ENCODE measurements around the gene CUL2. TPM values are rescaled to one million over a fixed set of nuclear protein-coding genes. Genes with fewer than 3 reads are reported as not detected.

The CUL2 gene
- total RNA-seq, 2 experiments from 2014 or later = 35.3 to 36.9 TPM

DNA sequence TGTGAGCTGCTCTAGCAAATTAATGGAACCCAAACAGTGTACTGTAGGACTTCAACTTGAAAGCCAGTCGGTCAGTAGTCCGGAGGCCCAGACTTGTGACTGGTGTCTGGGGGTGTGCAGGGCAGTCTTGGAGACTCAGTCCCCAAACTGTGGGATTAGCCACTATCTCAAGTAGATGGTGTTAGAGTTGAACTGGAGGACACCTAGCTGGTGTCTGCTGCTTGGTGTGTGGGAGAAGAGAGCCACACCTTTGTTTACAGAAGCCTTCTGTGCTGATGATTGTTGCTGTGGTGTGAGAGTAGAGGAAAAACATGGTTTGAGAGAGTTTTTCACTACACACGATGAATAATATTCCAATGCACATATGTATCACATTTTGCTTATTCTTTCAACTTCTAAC lies 47.4 kb downstream of the CUL2 start:
- Mint-ChIP-seq H3K4me1 (ENCODE audit: low read depth) (no peaks in the 10 kb centered on the region), H3K36me3 (ENCODE audit: low read depth) (peaks cover 20% of the 10 kb centered on the region), H3K27me3 (ENCODE audit: low read depth) (no peaks in the 10 kb centered on the region), H3K27ac (no peak overlapping the region), H3K9me3 (no peaks in the 10 kb centered on the region), H3K4me3 (no peak overlapping the region)
- intact Hi-C loops (cut with micrococcal nuclease) = no loop called here
- DNase-seq = no peak
- CTCF ChIA-PET = no interaction called here

DNA sequence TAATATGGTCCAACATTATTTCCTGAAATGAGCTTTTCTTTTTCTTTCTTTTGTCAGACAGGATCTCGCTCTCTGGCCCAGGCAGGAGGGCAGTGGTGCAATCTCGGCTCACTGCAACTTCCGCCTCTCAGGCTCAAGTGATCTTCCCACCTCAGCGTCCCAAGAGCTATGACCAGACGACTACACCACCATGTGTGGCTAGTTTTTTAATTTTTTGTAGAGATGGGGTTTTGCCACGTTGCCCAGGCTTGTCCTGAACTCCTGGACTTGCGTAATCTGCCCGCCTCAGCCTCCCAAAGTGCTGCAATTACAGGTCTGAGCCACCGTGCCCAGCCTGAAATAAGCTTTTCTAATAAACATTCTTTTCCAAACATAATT lies 48.6 kb downstream of the CUL2 start:
- no peak overlapping the region for H3K27ac Mint-ChIP-seq
- peaks cover 23% of the 10 kb centered on the region for H3K36me3 Mint-ChIP-seq (ENCODE audit: low read depth)
- H3K4me3 Mint-ChIP-seq = no peak overlapping the region
- H3K9me3 Mint-ChIP-seq = no peaks in the 10 kb centered on the region
- H3K4me1 Mint-ChIP-seq (ENCODE audit: low read depth) = no peaks in the 10 kb centered on the region
- no peak for DNase-seq
- H3K27me3 Mint-ChIP-seq (ENCODE audit: low read depth) = no peaks in the 10 kb centered on the region
- CTCF ChIA-PET = interaction anchor here (1.0 to 1.2 kb wide), 2 partner anchors 16 to 47 kb away, joined by 4 to 5 read pairs; no protein-coding TSS in a partner anchor
- intact Hi-C loops (cut with micrococcal nuclease) = no loop called here

DNA sequence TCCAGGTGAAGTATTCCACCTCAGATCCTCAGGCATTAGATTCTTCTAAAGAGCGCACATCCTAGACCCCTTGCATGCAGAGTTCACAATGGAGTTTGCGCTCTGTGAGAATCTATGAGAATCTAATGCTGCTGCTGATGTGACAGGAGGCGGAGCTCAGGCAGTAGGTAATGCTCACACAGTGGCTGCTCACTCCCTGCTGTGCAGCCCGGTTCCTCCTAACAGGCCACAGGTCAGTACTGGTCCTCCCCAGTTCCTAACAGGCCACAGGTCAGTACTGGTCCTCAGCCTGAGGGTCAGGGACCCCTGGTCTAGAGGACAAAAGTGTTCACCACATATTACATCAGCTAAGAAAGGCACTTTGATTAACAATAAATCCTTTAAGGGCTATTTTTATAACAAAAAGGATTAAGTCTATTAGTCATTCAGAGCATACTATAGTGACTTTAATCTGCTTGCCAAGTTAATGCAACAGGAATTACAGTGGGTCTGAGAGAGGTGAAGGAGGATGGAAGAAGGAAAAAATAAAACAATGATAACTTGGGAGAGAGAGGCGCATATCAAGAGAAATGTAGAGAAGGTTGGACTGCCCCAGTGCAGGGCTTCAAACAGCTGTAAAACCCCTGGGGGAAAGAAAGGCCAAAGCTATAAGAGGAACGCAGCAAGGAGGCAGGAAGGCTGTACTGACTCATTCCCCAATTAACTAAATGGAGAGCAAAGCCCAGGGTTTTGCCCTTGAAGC lies 49.2 kb downstream of the CUL2 start:
- Mint-ChIP-seq H3K4me1 (ENCODE audit: low read depth) (no peaks in the 10 kb centered on the region), H3K36me3 (ENCODE audit: low read depth) (peaks cover 19% of the 10 kb centered on the region), H3K4me3 (no peak overlapping the region), H3K27me3 (ENCODE audit: low read depth) (no peaks in the 10 kb centered on the region), H3K9me3 (no peaks in the 10 kb centered on the region), H3K27ac (peak overlapping the region; percentile 2)
- CTCF ChIA-PET = interaction anchor here (1.0 to 1.2 kb wide), 2 partner anchors 16 to 46 kb away, joined by 4 to 5 read pairs; no protein-coding TSS in a partner anchor
- intact Hi-C loops (cut with micrococcal nuclease) = no loop called here
- no peak for DNase-seq

DNA sequence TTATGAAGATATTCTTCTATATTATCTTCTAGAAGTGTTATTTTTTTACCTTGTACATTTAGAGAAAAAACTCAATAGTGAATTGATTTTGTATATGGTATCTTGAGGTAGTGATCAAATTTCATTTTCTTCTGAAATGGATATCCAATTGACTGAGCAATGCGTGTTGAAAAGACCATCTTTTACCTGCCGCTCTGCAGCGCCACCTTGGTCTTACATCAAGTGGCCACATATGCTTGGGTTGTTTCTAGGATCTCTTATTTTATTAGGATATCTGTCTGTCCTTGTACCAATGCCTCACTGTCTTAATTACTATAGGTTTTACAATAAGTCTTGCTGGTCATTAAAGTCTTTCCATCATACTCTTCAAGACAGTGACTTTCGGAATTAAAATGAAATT lies 53.0 kb downstream of the CUL2 start:
- Mint-ChIP-seq H3K27ac (no peak overlapping the region), H3K9me3 (no peaks in the 10 kb centered on the region), H3K36me3 (ENCODE audit: low read depth) (peaks cover 18% of the 10 kb centered on the region), H3K27me3 (ENCODE audit: low read depth) (no peaks in the 10 kb centered on the region), H3K4me3 (no peak overlapping the region), H3K4me1 (ENCODE audit: low read depth) (no peaks in the 10 kb centered on the region)
- intact Hi-C loops (cut with micrococcal nuclease) = no loop called here
- DNase-seq = no peak
- CTCF ChIA-PET = interaction anchor here (1.2 to 1.3 kb wide), 2 partner anchors 11 to 42 kb away, joined by 3 to 4 read pairs; no protein-coding TSS in a partner anchor

DNA sequence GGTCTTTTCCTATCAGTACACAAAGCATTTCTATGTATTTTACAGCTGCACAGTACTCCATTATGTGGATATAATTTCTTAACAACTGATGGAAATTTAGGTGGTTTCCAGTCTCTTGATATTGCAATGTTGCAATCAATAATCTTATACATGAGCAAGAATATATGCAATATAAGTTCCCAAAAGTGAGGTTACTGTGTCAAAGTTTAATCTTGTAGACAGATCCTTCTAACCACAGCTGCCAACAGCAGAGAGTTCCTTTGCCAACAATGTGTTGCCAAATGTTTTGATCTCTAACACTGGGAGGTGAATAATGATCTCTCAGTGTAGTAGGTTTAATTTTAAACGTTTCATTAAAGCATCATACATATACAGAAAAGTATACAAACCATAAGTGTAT lies 54.5 kb downstream of the CUL2 start:
- H3K9me3 Mint-ChIP-seq = no peaks in the 10 kb centered on the region
- peaks cover 13% of the 10 kb centered on the region for H3K36me3 Mint-ChIP-seq (ENCODE audit: low read depth)
- no peak overlapping the region for H3K27ac Mint-ChIP-seq
- H3K4me1 Mint-ChIP-seq (ENCODE audit: low read depth) = no peaks in the 10 kb centered on the region
- no peak for DNase-seq
- CTCF ChIA-PET = no interaction called here
- H3K27me3 Mint-ChIP-seq (ENCODE audit: low read depth) = no peaks in the 10 kb centered on the region
- intact Hi-C loops (cut with micrococcal nuclease) = no loop called here
- H3K4me3 Mint-ChIP-seq = no peak overlapping the region

DNA sequence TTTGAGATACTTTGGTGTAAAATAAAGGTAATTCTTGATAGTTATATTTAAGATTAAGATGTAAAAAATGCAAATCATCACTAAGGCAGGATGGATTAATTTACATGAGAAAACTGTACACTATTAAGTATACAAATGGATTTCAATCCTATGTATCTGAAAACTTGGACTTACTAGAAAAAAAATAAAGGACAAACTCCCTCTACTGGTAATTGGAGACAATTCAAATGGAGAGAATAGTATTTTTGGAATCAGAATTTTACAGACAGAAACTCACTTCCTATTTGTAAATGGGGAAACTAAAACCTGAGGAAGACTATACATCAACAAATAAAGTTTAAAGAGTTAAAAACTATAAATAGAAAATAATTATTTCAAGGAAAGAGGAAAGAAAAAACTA lies 62.6 kb downstream of the CUL2 start:
- intact Hi-C loops (cut with micrococcal nuclease) = loop anchor here (1.0 kb wide), 1 partner anchor 361 kb away; no protein-coding TSS in a partner anchor
- no peaks in the 10 kb centered on the region for H3K9me3 Mint-ChIP-seq
- no peaks in the 10 kb centered on the region for H3K27me3 Mint-ChIP-seq (ENCODE audit: low read depth)
- no peak for DNase-seq
- H3K4me3 Mint-ChIP-seq = no peak overlapping the region
- H3K4me1 Mint-ChIP-seq (ENCODE audit: low read depth) = no peaks in the 10 kb centered on the region
- H3K27ac Mint-ChIP-seq = no peak overlapping the region
- CTCF ChIA-PET = interaction anchor here (0.7 to 6.0 kb wide), 6 partner anchors 10 to 372 kb away, joined by 3 to 41 read pairs (median 6); no protein-coding TSS in a partner anchor
- peaks cover 12% of the 10 kb centered on the region for H3K36me3 Mint-ChIP-seq (ENCODE audit: low read depth)

- no peak overlapping the region for H3K27ac Mint-ChIP-seq
- CTCF ChIA-PET = interaction anchor here (0.7 to 6.0 kb wide), 9 partner anchors 8 to 194 kb away, joined by 3 to 41 read pairs (median 4); no protein-coding TSS in a partner anchor
- H3K4me3 Mint-ChIP-seq = no peak overlapping the region
- H3K27me3 Mint-ChIP-seq (ENCODE audit: low read depth) = no peaks in the 10 kb centered on the region
- H3K4me1 Mint-ChIP-seq (ENCODE audit: low read depth) = no peaks in the 10 kb centered on the region
- DNase-seq = no peak
- H3K9me3 Mint-ChIP-seq = no peaks in the 10 kb centered on the region
- H3K36me3 Mint-ChIP-seq (ENCODE audit: low read depth) = peaks cover 13% of the 10 kb centered on the region
- intact Hi-C loops (cut with micrococcal nuclease) = no loop called here
These were observed 64.2 kb downstream of the CUL2 start for GRCh38 chr10:35025916-35026315.

DNA sequence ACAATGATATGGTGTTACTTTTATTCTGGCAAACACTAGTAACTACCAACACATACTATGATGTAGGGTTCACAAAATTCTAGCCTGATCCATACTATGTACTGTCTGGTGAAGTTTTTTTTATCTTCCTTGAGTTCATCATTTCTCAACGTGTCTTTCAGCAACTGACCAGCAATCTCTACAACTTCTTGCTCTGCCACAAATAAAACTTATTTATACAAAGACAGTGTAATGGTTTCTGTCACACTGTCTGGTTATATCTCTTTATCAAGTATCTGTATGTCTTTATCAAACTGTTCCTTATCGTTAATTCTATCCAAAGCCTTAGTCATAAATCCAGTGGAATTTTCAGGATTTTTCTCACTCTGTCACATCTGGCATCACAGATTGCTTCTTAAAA lies 69.7 kb downstream of the CUL2 start:
- no peak for DNase-seq
- Mint-ChIP-seq H3K27me3 (ENCODE audit: low read depth) (no peaks in the 10 kb centered on the region), H3K36me3 (ENCODE audit: low read depth) (peaks cover 11% of the 10 kb centered on the region), H3K4me1 (ENCODE audit: low read depth) (peaks cover 13% of the 10 kb centered on the region), H3K4me3 (no peak overlapping the region), H3K27ac (no peak overlapping the region), H3K9me3 (no peaks in the 10 kb centered on the region)
- CTCF ChIA-PET = interaction anchor here (1.1 kb wide), 1 partner anchor 26 kb away, joined by 4 read pairs; no protein-coding TSS in a partner anchor
- intact Hi-C loops (cut with micrococcal nuclease) = no loop called here

DNA sequence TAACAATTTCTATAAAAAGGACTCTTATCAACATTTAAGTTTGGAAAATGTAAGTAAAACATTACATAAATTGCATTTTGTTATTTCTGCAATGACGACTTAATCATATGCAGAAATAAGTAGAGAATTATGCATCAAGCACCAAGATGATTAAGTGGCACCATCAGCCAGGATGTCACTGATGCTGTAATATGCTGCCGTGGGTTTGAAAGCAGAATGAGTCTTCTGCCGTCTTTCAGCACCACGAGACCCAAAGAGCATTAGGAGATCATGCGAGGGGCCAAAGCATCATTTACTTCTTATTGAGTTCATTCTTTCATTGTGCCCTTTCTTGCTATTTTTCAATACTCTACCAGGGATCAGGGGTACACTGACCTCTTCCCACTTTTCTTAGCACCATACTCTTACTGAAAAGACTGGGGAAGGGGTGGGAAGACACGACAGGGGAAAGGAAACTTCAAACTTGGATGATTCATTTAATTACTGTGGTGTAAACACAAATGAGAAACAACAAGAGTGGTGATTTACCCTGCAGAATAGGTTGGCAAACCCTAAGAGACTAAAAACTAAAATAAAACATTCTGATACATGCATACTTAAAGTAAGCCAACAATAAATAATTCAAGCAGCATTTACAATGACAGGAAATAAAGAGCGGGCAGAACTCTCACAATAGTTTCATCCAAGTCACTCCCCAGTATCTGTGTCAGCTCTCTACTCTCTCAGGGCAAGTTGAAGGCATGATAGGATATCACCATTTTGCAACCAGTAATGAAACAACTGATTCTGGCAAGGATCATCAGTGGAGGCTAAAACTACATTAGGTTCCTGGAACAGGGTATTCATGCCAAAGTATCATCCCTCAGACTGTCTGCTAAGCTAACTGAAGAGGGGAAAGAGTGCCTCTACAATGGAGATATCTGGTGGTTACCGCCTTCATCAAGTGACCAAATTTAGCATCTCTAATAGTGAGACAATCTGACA lies 70.8 kb downstream of the CUL2 start:
- Mint-ChIP-seq H3K4me1 (ENCODE audit: low read depth) (peaks cover 13% of the 10 kb centered on the region), H3K4me3 (no peak overlapping the region), H3K36me3 (ENCODE audit: low read depth) (peaks cover 11% of the 10 kb centered on the region), H3K27me3 (ENCODE audit: low read depth) (no peaks in the 10 kb centered on the region), H3K9me3 (no peaks in the 10 kb centered on the region), H3K27ac (no peak overlapping the region)
- CTCF ChIA-PET = no interaction called here
- DNase-seq = no peak
- intact Hi-C loops (cut with micrococcal nuclease) = loop anchor here (5.0 kb wide), 2 partner anchors 178 to 323 kb away; no protein-coding TSS in a partner anchor

DNA sequence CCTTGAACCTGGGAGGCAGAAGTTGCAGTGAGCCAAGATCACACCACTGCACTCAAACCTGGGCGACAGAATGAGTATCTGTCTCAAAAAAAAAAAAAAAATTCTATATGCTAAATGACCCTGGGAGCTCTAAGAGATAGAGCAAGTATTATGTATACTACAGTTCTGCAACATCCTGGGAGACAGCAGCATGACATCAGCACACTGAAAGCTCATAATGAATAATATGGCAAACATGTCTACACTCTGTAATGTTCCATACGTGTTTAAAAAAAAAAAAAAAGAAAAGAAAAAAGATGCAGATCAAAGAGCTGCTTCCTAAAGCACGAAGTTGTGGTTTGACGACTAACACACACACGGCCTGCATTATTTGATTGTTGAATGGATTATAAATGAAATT lies 72.5 kb downstream of the CUL2 start:
- H3K36me3 Mint-ChIP-seq (ENCODE audit: low read depth) = peaks cover 12% of the 10 kb centered on the region
- no peak overlapping the region for H3K4me3 Mint-ChIP-seq
- no peaks in the 10 kb centered on the region for H3K9me3 Mint-ChIP-seq
- H3K4me1 Mint-ChIP-seq (ENCODE audit: low read depth) = peaks cover 18% of the 10 kb centered on the region
- no peaks in the 10 kb centered on the region for H3K27me3 Mint-ChIP-seq (ENCODE audit: low read depth)
- DNase-seq = peak; percentile 25
- intact Hi-C loops (cut with micrococcal nuclease) = loop anchor here (5.0 kb wide), 2 partner anchors 180 to 325 kb away; no protein-coding TSS in a partner anchor
- CTCF ChIA-PET = interaction anchor here (1.2 to 2.8 kb wide), 3 partner anchors 9 to 178 kb away, joined by 4 to 10 read pairs (median 6); no protein-coding TSS in a partner anchor
- no peak overlapping the region for H3K27ac Mint-ChIP-seq

DNA sequence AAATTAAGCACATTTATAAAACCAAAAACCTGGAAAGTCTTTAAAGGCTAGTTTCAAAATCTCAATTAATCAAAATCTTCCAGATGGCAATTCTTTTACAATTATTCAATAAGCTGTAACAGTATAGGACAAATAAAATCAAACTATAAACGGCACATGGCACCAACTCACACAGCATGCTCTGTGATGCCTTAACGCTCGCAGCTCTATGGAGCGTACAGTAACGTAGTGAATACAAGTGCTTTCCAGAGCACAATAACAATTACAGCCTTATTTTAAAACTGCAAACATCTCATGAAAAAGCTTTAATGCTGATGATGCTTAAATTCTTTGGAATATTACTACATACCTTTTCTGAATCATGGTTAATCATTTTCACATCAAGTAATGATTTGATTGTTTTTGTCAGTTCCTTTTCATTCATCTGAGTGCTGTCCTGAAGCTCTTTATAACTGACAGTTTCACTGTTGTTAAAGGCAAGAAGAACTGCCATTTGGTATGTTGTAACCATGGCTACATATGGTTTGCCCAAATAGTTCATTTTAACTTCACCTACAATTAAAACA lies 74.2 kb downstream of the CUL2 start:
- intact Hi-C loops (cut with micrococcal nuclease) = loop anchor here (5.0 kb wide), 2 partner anchors 181 to 326 kb away; no protein-coding TSS in a partner anchor
- no peaks in the 10 kb centered on the region for H3K27me3 Mint-ChIP-seq (ENCODE audit: low read depth)
- H3K4me3 Mint-ChIP-seq = no peak overlapping the region
- H3K36me3 Mint-ChIP-seq (ENCODE audit: low read depth) = peaks cover 14% of the 10 kb centered on the region
- CTCF ChIA-PET = interaction anchor here (0.8 to 2.8 kb wide), 3 partner anchors 11 to 21 kb away, joined by 3 to 10 read pairs (median 4); no protein-coding TSS in a partner anchor
- peaks cover 30% of the 10 kb centered on the region for H3K4me1 Mint-ChIP-seq (ENCODE audit: low read depth)
- no peaks in the 10 kb centered on the region for H3K9me3 Mint-ChIP-seq
- no peak for DNase-seq
- no peak overlapping the region for H3K27ac Mint-ChIP-seq
